HepG2 (cell line): ENCODE measurements around the gene TMEM95. TPM values are rescaled to one million over a fixed set of nuclear protein-coding genes. Genes with fewer than 3 reads are reported as not detected.
A peak's percentile ranks its signal among the peaks of the same experiment; 100 is the strongest.

Source experiments
- ATAC-seq: fragments of 200-7000 bp; cut with Tn5 transposase; 3 replicates; pipeline ENCODE4 v1.9.1; 2020; ENCODE audit warnings: mild to moderate bottlenecking, moderate library complexity
- BruUV-seq: library from RNA; stranded (reverse); fragments of 400-500 nt; replicated peaks from 2 replicates; lab custom pipeline; 2021; lab: Mats Ljungman, UMichigan
- CTCF ChIA-PET: fragments of 300-600 bp; formaldehyde crosslinking; extraction: SDS; loops from one replicate; lab custom pipeline; 2021; ENCODE audit warnings: low total read pairs, inconsistent platforms, low intra/inter-chr PET ratio; lab: Yijun Ruan, JAX
- POLR2A ChIA-PET: fragments of 350-600 bp; sonication (Branson Sonifier 250); formaldehyde crosslinking; loops from one replicate; lab custom pipeline; 2020; ENCODE audit warnings: antibody characterized with exemption, inconsistent platforms; lab: Yijun Ruan, JAX
- DNase-seq: peaks from one replicate; pipeline ENCODE4 v3.0.0-alpha.2; 2015; ENCODE audit warnings: low spot score
- FAIRE-seq: peaks from 3 replicates; lab custom pipeline; 2011; peaks lifted over from hg19 to GRCh38; lab: Jason Lieb, UNC
- H2AFZ ChIP-seq: one replicate; pipeline ENCODE4 v1.6.1; 2011; ENCODE audit warnings: low read length, inconsistent platforms
- H3K27ac ChIP-seq: fragments of 300-600 bp; 3 replicates; pipeline ENCODE4 v1.8.0; 2011; ENCODE audit warnings: mixed run types, mild to moderate bottlenecking, mixed read lengths, low read length, inconsistent platforms; ENCODE audit not compliant: insufficient read depth; ENCODE audit errors: extremely low read length
- H3K27me3 ChIP-seq, 2 experiments: fragments of 200-600 bp in 1 of 2; 2 replicates in 1 of 2; 3 replicates in 1 of 2; pipeline versions ENCODE4 v1.6.0 to v1.8.0; 2011; ENCODE audit warnings: low read length in 2 of 2, mild to moderate bottlenecking in 2 of 2, moderate library complexity in 2 of 2, inconsistent platforms in 1 of 2; ENCODE audit not compliant: insufficient read depth in 2 of 2, control insufficient read depth in 1 of 2
- H3K36me3 ChIP-seq, 2 experiments: fragments of 200-600 bp in 1 of 2; replicated peaks in 1 of 2; 2 replicates in 1 of 2; 3 replicates in 1 of 2; pipeline versions ENCODE4 v1.5.1 to v1.8.0; 2011; ENCODE audit warnings: low read length in 2 of 2, inconsistent platforms in 1 of 2; ENCODE audit not compliant: insufficient read depth in 2 of 2, control insufficient read depth in 1 of 2
- H3K4me1 ChIP-seq: 2 replicates; pipeline ENCODE4 v1.5.1; 2012; ENCODE audit warnings: low read length, inconsistent platforms; ENCODE audit not compliant: insufficient read depth
- H3K4me2 ChIP-seq: 2 replicates; pipeline ENCODE4 v1.6.0; 2011; ENCODE audit warnings: low read depth, low read length, inconsistent platforms
- H3K4me3 ChIP-seq, 3 experiments: fragments of 200-600 bp in 1 of 3; sonication (generic), shearing (Covaris generic) in 1 of 3; replicated peaks in 1 of 3; 2 replicates each; pipeline ENCODE4 v1.5.1; 2011 to 2016; ENCODE audit warnings: low read length in 3 of 3, inconsistent platforms in 2 of 3, low read depth in 2 of 3, mild to moderate bottlenecking in 2 of 3, control low read depth in 1 of 3, mixed read lengths in 1 of 3; ENCODE audit not compliant: insufficient read depth in 1 of 3
- H3K79me2 ChIP-seq: one replicate; pipeline ENCODE4 v1.6.1; 2011; ENCODE audit warnings: low read length, inconsistent platforms; ENCODE audit not compliant: insufficient read depth
- H3K9ac ChIP-seq: 2 replicates; pipeline ENCODE4 v1.6.0; 2011; ENCODE audit warnings: mild to moderate bottlenecking, low read depth, low read length, inconsistent platforms; ENCODE audit not compliant: insufficient read depth
- H3K9me3 ChIP-seq: 2 replicates; pipeline ENCODE4 v1.5.1; 2012; ENCODE audit warnings: mild to moderate bottlenecking, low read length
- H4K20me1 ChIP-seq: 2 replicates; pipeline ENCODE4 v1.6.0; 2011; ENCODE audit warnings: inconsistent platforms, mild to moderate bottlenecking, low read length, moderate library complexity; ENCODE audit not compliant: insufficient read depth
- ATF7-NPFF ChIP-seq: sonication (generic); formaldehyde crosslinking; IDR thresholded peaks from 2 replicates; pipeline ENCODE4 v1.8.1; 2023; ENCODE audit warnings: mild to moderate bottlenecking, low read depth, missing genetic modification reagents, moderate library complexity
- CTCF ChIP-seq: sonication (generic); formaldehyde crosslinking; IDR thresholded peaks from 2 replicates; pipeline ENCODE4 v1.5.0; 2020; ENCODE audit warnings: mild to moderate bottlenecking, missing genetic modification reagents, moderate library complexity
- HNF4A ChIP-seq: sonication (generic); formaldehyde crosslinking; IDR thresholded peaks from 2 replicates; pipeline ENCODE4 v1.4.0; 2020; ENCODE audit warnings: missing genetic modification reagents
- KMT2A ChIP-seq: sonication (generic); formaldehyde crosslinking; IDR thresholded peaks from 2 replicates; pipeline ENCODE4 v1.4.0; 2020; ENCODE audit warnings: missing genetic modification reagents
- MTF1 ChIP-seq: sonication (generic); formaldehyde crosslinking; IDR thresholded peaks from 2 replicates; pipeline ENCODE4 v1.5.0; 2020; ENCODE audit warnings: missing genetic modification reagents
- PRDM4 ChIP-seq: sonication (generic); formaldehyde crosslinking; IDR thresholded peaks from 2 replicates; pipeline ENCODE4 v1.9.0; 2021; ENCODE audit warnings: missing genetic modification reagents, borderline replicate concordance
- SALL2 ChIP-seq: sonication (generic); formaldehyde crosslinking; IDR thresholded peaks from 2 replicates; pipeline ENCODE4 v1.8.1; 2023; ENCODE audit warnings: mild to moderate bottlenecking, missing genetic modification reagents, inconsistent platforms
- SAP130 ChIP-seq: IDR thresholded peaks from 2 replicates; pipeline ENCODE4 v1.6.1; 2016; ENCODE audit warnings: low read depth
- SSRP1 ChIP-seq: IDR thresholded peaks from 2 replicates; pipeline ENCODE4 v1.6.1; 2016; ENCODE audit warnings: control low read depth
- STAG1 ChIP-seq: sonication (generic); formaldehyde crosslinking; IDR thresholded peaks from 2 replicates; pipeline ENCODE4 v1.4.0; 2020; ENCODE audit warnings: missing genetic modification reagents
- TCF12 ChIP-seq, 2 experiments: fragments of 450-650 bp in 1 of 2; sonication (generic) in 1 of 2; formaldehyde crosslinking in 1 of 2; IDR thresholded peaks; 2 replicates each; pipeline versions ENCODE4 v1.6.1 to v1.8.0; 2017 to 2022; ENCODE audit warnings: antibody characterized with exemption in 1 of 2, mild to moderate bottlenecking in 1 of 2, missing genetic modification reagents in 1 of 2, moderate library complexity in 1 of 2
- TERF1 ChIP-seq: sonication (generic); formaldehyde crosslinking; IDR thresholded peaks from 2 replicates; pipeline ENCODE4 v1.8.0; 2022; ENCODE audit warnings: mild to moderate bottlenecking, missing genetic modification reagents, moderate library complexity
- ZNF343 ChIP-seq: sonication (generic); formaldehyde crosslinking; IDR thresholded peaks from 2 replicates; pipeline ENCODE4 v1.4.0; 2020; ENCODE audit warnings: mild to moderate bottlenecking, missing genetic modification reagents
- ZNF512B ChIP-seq: sonication (generic); formaldehyde crosslinking; IDR thresholded peaks from 2 replicates; pipeline ENCODE4 v1.5.1; 2020; ENCODE audit warnings: missing genetic modification reagents, mild to moderate bottlenecking, borderline replicate concordance
- ZNF781 ChIP-seq: sonication (generic); formaldehyde crosslinking; IDR thresholded peaks from 2 replicates; pipeline ENCODE4 v1.5.1; 2020; ENCODE audit warnings: borderline replicate concordance, mild to moderate bottlenecking, missing genetic modification reagents; ENCODE audit errors: not compliant biosample characterization
- WGBS: methylation state at CpG from one replicate; pipeline ENCODE4 v1.1.6; 2017; ENCODE audit warnings: low lambda C conversion rate; 5-methylcytosine and 5-hydroxymethylcytosine counted together
- in situ Hi-C: cut with HindIII; loops from 2 replicates; pipeline ENCODE4 v1.10.0; 2017; ENCODE audit warnings: low pct_unique_long_range_greater_than_20kb; ENCODE audit not compliant: extremely low pct_ligation_motif_present
- intact Hi-C: fragments of 100-400 bp; cut with micrococcal nuclease; formaldehyde crosslinking; loops from one replicate; pipeline ENCODE4 v1.10.0; 2022; ENCODE audit not compliant: unreplicated experiment
- polyA plus RNA-seq, 8 experiments: library from polyadenylated mRNA; depleted of rRNA in 3 of 8; stranded (reverse) in 7 of 8; unstranded in 1 of 8; fragments of >200 nt; fragmentation: Illumina TruSeq in 4 of 8; extraction: Trizol in 4 of 8; gene quantifications; 2 replicates each; pipeline versions ENCODE4 v1.2.1 to v1.2.3, GENCODE V29; 2011 to 2016; ENCODE audit warnings: low read depth in 4 of 8, missing spikeins in 1 of 8, mixed read lengths in 1 of 8; ENCODE audit not compliant: insufficient read depth in 1 of 8
- total RNA-seq, 5 experiments: library from RNA; depleted of rRNA; stranded (reverse); fragments of >200 nt; fragmentation: Illumina TruSeq; extraction: Trizol; gene quantifications; 2 replicates each; pipeline ENCODE4 v1.2.3, GENCODE V29; 2016; ENCODE audit warnings: low read depth in 1 of 5

The TMEM95 gene
- total and polyA plus RNA-seq, 2 of the 13 experiments (the other 11 are each of a cell fraction or from before 2014, with no cell fraction given) = not detected

- TF ChIP-seq ZNF781 (CRISPR knock-in tag) (no peak), SAP130 (CRISPR knock-in tag) (no peak), ZNF343 (CRISPR knock-in tag) (no peak), PRDM4 (no peak), SSRP1 (CRISPR knock-in tag) (no peak)
Measured at GRCh38 chr17:7379134-7379533, 24.2 kb downstream of the TMEM95 start (continued).

GRCh38 chr17:7380321-7380720 is 25.4 kb downstream of the TMEM95 start:
- H3K27ac ChIP-seq = no peak overlapping the region
- peak overlapping the region; percentile 70; the same call in 1 of the 2 replicates for H3K9ac ChIP-seq
- H3K79me2 ChIP-seq = no peaks in the 10 kb centered on the region
- POLR2A ChIA-PET = interaction anchor here (0.6 to 2.1 kb wide), 7 partner anchors 9 to 99 kb away, joined by 3 to 24 read pairs (median 3); partner anchors contain the start of genes PLSCR3, SLC2A4, TMEM102 and TMEM256
- H3K36me3 ChIP-seq = no peaks in the 10 kb centered on the region
- peaks cover 0 to 7% of the 10 kb centered on the region in 2 experiments; a peak in 1 of 5 replicates for H3K27me3 ChIP-seq
- DNase-seq = no peak
- FAIRE-seq = no peak
- 17% methylated on average over 3 of the region's 7 CpGs for WGBS
- H3K9me3 ChIP-seq = peaks cover 4% of the 10 kb centered on the region; the same call in 1 of the 2 replicates
- peak; percentile 77 for ATAC-seq
- peak overlapping the region; percentile 62 to 83 (median 77) for H3K4me3 ChIP-seq
- H4K20me1 ChIP-seq = no peaks in the 10 kb centered on the region
- intact Hi-C loops (no loop called here), in situ Hi-C loops (no loop called here)
- peaks cover 21% of the 10 kb centered on the region for H3K4me1 ChIP-seq
- H2AFZ ChIP-seq = peak overlapping the region; percentile 64
- CTCF ChIA-PET = no interaction called here
- no TSS peak for BruUV-seq
- peak overlapping the region; percentile 88 for H3K4me2 ChIP-seq
- TF ChIP-seq STAG1 (0 out of 2 replicates have a peak, but pooled peaks have one; percentile 4), HNF4A (CRISPR knock-in tag) (no peak), ZNF512B (CRISPR knock-in tag) (no peak), TERF1 (CRISPR knock-in tag) (no peak), MTF1 (CRISPR knock-in tag) (no peak), ATF7-NPFF (CRISPR knock-in tag) (0 out of 2 replicates have a peak, but pooled peaks have one; percentile 3), TCF12 (IDR thresholded peaks at IDR 0.05) (no peak), TCF12 (CRISPR knock-in tag; IDR thresholded peaks at IDR 0.05) (no peak), KMT2A (CRISPR knock-in tag) (no peak), CTCF (peak; percentile 36), SALL2 (no peak)
